ENCODE data around the gene INPP5D. TPM values are rescaled to one million over a fixed set of nuclear protein-coding genes. Genes with fewer than 3 reads are reported as not detected.

The INPP5D gene
- total RNA-seq, 2 donors from 2014 or later = 163 to 184 TPM

- peak in 2 of 3 donors; percentile 13 to 46 for DNase-seq
- H3K36me3 Mint-ChIP-seq (ENCODE audit: low read depth) = peaks cover 2% of the 10 kb centered on the region
- peak overlapping the region; percentile 95 for H3K27ac Mint-ChIP-seq
- H3K9me3 ChIP-seq (ENCODE audit: control insufficient read depth, low read length, poor library complexity, severe bottlenecking) = no peaks in the 10 kb centered on the region
- H3K27me3 Mint-ChIP-seq = no peaks in the 10 kb centered on the region
- peak overlapping the region; percentile 39 for H3K4me3 Mint-ChIP-seq
- peaks cover 36% of the 10 kb centered on the region for H3K4me1 Mint-ChIP-seq
- peak; percentile 25 for ATAC-seq
These were observed 187.6 kb downstream of the INPP5D start for GRCh38 chr2:233247744-233248143.

GRCh38 chr2:233248999-233249398 lies 188.9 kb downstream of the INPP5D start:
- Mint-ChIP-seq H3K27ac (peak overlapping the region; percentile 95), H3K4me3 (peak overlapping the region; percentile 31), H3K27me3 (no peaks in the 10 kb centered on the region), H3K36me3 (ENCODE audit: low read depth) (peaks cover 2% of the 10 kb centered on the region), H3K4me1 (peaks cover 45% of the 10 kb centered on the region)
- ATAC-seq (no peak), DNase-seq (no peak)
- H3K9me3 ChIP-seq (ENCODE audit: control insufficient read depth, low read length, poor library complexity, severe bottlenecking) = no peaks in the 10 kb centered on the region

- peak overlapping the region; percentile 92 for H3K27ac Mint-ChIP-seq
- H3K4me1 Mint-ChIP-seq = peaks cover 55% of the 10 kb centered on the region
- ATAC-seq = no peak
- no peaks in the 10 kb centered on the region for H3K27me3 Mint-ChIP-seq
- H3K4me3 Mint-ChIP-seq = peak overlapping the region; percentile 91
- peaks cover 6% of the 10 kb centered on the region for H3K36me3 Mint-ChIP-seq (ENCODE audit: low read depth)
- no peaks in the 10 kb centered on the region for H3K9me3 ChIP-seq (ENCODE audit: control insufficient read depth, low read length, poor library complexity, severe bottlenecking)
- DNase-seq = no peak
These were observed 190.4 kb downstream of the INPP5D start for GRCh38 chr2:233250568-233250967.

- Mint-ChIP-seq H3K36me3 (ENCODE audit: low read depth) (peaks cover 6% of the 10 kb centered on the region), H3K27ac (peak overlapping the region; percentile 92), H3K4me1 (peaks cover 58% of the 10 kb centered on the region), H3K4me3 (peak overlapping the region; percentile 91), H3K27me3 (no peaks in the 10 kb centered on the region)
- DNase-seq = no peak
- peak; percentile 24 for ATAC-seq
- H3K9me3 ChIP-seq (ENCODE audit: control insufficient read depth, low read length, poor library complexity, severe bottlenecking) = no peaks in the 10 kb centered on the region
These were observed 190.8 kb downstream of the INPP5D start for GRCh38 chr2:233250985-233251305.

- H3K27ac Mint-ChIP-seq = peak within 1 kb of the TSS; percentile 92
- ATAC-seq (peak; percentile 96), DNase-seq (peak; percentile 93 to 95 (median 94))
- H3K4me3 Mint-ChIP-seq = peak within 1 kb of the TSS; percentile 91
- H3K4me1 Mint-ChIP-seq = peaks cover 55% of the 10 kb centered on the region
- H3K36me3 Mint-ChIP-seq (ENCODE audit: low read depth) = peaks cover 6% of the 10 kb centered on the region
- H3K9me3 ChIP-seq (ENCODE audit: control insufficient read depth, low read length, poor library complexity, severe bottlenecking) = no peaks in the 10 kb centered on the region
- no peaks in the 10 kb centered on the region for H3K27me3 Mint-ChIP-seq
These were observed 191.4 kb downstream of the INPP5D start, which contains the start of gene ATG16L1 for GRCh38 chr2:233251306-233252116. ATG16L1 (plus strand) TSS chr2:233251673; CDS start chr2:233251828, 155 bp downstream.

GRCh38 chr2:233252227-233252626 lies 192.1 kb downstream of the INPP5D start:
- Mint-ChIP-seq H3K4me1 (peaks cover 55% of the 10 kb centered on the region), H3K4me3 (peak overlapping the region; percentile 91), H3K27ac (peak overlapping the region; percentile 92), H3K36me3 (ENCODE audit: low read depth) (peaks cover 6% of the 10 kb centered on the region), H3K27me3 (no peaks in the 10 kb centered on the region)
- no peaks in the 10 kb centered on the region for H3K9me3 ChIP-seq (ENCODE audit: control insufficient read depth, low read length, poor library complexity, severe bottlenecking)
- no peak for DNase-seq
- ATAC-seq = no peak

- no peak for ATAC-seq
- H3K4me1 Mint-ChIP-seq = peaks cover 49% of the 10 kb centered on the region
- H3K27ac Mint-ChIP-seq = peak overlapping the region; percentile 84
- no peaks in the 10 kb centered on the region for H3K9me3 ChIP-seq (ENCODE audit: control insufficient read depth, low read length, poor library complexity, severe bottlenecking)
- H3K4me3 Mint-ChIP-seq = peak overlapping the region; percentile 61
- no peaks in the 10 kb centered on the region for H3K27me3 Mint-ChIP-seq
- H3K36me3 Mint-ChIP-seq (ENCODE audit: low read depth) = peaks cover 16% of the 10 kb centered on the region
- no peak for DNase-seq
These were observed 195.0 kb downstream of the INPP5D start for GRCh38 chr2:233255151-233255550.

- ATAC-seq (no peak), DNase-seq (no peak)
- Mint-ChIP-seq H3K4me3 (no peak overlapping the region), H3K36me3 (ENCODE audit: low read depth) (peaks cover 16% of the 10 kb centered on the region), H3K27me3 (no peaks in the 10 kb centered on the region), H3K27ac (peak overlapping the region; percentile 84), H3K4me1 (peaks cover 43% of the 10 kb centered on the region)
- no peaks in the 10 kb centered on the region for H3K9me3 ChIP-seq (ENCODE audit: control insufficient read depth, low read length, poor library complexity, severe bottlenecking)
These were observed 195.9 kb downstream of the INPP5D start for GRCh38 chr2:233256048-233256447.

Other genes with a start within 250 kb of the INPP5D start
- 1 to 10 TPM; 1.0 TPM for gene SNORC, start 190.1 kb upstream of the INPP5D start, total RNA-seq
- gene NGEF, start 47.1 kb upstream of the INPP5D start, total RNA-seq = not detected
- not detected for gene NEU2, start 27.7 kb upstream of the INPP5D start, total RNA-seq
- 100 to 1,000 TPM in 1 of 2 donors, 10 to 100 TPM in 1; 87.3 to 115 TPM for gene ATG16L1, start 191.3 kb downstream of the INPP5D start, total RNA-seq
- gene SAG, start 247.5 kb downstream of the INPP5D start, total RNA-seq = under 1 TPM; 0.10 to 0.25 TPM

Measured in T-helper 17 cell (primary cell).